Myocyte (in vitro differentiated cells): ENCODE results near the gene ZNF526. TPM values are rescaled to one million over a fixed set of nuclear protein-coding genes. Genes with fewer than 3 reads are reported as not detected.
A peak's percentile ranks its signal among the peaks of the same experiment; 100 is the strongest.
"Not testable (repeated sequence)": the region's sequence is repeated elsewhere in the genome, so short reads cannot be mapped to it uniquely, and the experiment has no call there.

Source experiments
- DNase-seq: peaks from one replicate; pipeline ENCODE4 v3.0.0-alpha.2; 2012; ENCODE audit warnings: low read depth
- total RNA-seq: library from RNA; depleted of rRNA; stranded (reverse); fragments of >200 nt; gene quantifications from 2 replicates; pipeline ENCODE4 v1.2.3, GENCODE V29; 2014

Gene ZNF526
- total RNA-seq, 1 donor from 2014 or later = 6.6 TPM

GRCh38 chr19:42257842-42258241 is 37.7 kb downstream of the ZNF526 start:
- DNase-seq = not testable (repeated sequence)

GRCh38 chr19:42261763-42262162 is 41.7 kb downstream of the ZNF526 start:
- no peak for DNase-seq

GRCh38 chr19:42266105-42266504 is 46.0 kb downstream of the ZNF526 start:
- DNase-seq = not testable (repeated sequence)

GRCh38 chr19:42266928-42267603 is 47.0 kb downstream of the ZNF526 start:
- not testable (repeated sequence) for DNase-seq

- DNase-seq = no peak
Observed at GRCh38 chr19:42267644-42268141, 47.6 kb downstream of the ZNF526 start.

DNA sequence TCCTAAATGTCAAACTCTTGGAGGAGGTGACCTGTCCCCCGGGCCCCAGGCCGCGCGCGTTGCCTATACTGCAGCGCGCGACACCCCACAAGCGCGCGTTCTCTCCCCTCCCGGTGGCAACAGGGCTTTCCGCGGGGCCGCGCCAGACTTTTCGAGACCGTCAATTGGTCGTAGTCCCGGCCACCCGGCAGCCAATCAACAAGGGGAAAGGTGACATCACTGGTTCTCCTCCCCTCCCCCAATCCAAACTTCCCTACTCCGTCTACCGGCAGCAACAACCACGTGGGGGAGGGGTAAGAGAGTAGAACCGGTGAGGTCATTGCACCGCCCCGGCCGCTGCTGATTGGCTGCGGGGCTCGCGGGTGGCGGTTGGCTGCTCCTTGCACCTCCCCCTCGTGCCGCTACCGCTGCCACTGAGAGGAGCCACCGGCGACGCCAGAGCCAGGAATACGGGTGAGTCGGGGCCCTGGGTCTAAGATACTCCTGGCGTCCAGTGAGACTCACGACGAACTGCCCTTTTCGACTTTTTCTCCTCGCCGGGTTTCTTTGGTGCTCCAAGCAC is 48.1 kb downstream of the ZNF526 start:
- peak; percentile 99 for DNase-seq

DNA sequence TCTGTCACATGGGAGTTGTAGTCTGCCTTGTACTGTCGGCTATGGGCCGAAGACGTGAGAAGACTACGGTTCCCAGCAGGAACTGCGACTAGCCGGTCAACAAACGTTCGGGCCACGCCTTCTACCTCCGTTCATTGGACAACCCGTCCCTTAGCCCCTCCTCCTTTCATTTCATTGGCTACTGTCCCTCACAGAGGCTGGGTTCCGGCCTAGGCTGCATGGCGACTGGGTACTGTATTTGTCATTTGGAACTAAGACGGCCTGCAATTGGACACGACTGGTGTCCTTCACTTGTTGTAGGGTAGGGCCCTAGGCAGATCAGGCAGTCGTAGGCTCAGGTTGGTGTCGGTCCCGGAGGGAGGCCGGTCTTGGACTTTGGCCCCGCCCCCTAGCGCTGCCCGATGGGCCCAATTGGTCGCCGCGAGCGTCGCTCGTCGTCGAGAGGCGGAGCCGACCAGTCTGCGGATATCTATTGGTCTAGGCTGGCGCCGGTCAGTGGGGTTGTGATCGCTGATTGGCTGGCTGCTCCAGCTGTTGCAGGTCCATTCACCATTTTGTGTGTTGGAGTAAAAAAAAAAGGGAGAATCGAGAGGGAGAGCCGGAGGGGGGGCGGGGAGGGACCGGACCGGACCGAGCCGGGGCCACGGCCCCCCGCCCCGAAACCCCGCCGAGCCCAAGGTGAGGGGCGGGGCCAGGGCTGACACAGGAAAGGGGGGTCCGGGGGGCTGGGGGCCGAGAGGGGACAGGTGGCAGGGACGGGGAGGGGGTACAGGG is 48.8 kb downstream of the ZNF526 start, which contains the start of gene CIC:
Gene CIC, plus strand, starts transcription at position 549 of the 774 bp plus-strand sequence. CDS start 2,532 bp downstream, outside the sequence.
- DNase-seq = peak; percentile 100

DNA sequence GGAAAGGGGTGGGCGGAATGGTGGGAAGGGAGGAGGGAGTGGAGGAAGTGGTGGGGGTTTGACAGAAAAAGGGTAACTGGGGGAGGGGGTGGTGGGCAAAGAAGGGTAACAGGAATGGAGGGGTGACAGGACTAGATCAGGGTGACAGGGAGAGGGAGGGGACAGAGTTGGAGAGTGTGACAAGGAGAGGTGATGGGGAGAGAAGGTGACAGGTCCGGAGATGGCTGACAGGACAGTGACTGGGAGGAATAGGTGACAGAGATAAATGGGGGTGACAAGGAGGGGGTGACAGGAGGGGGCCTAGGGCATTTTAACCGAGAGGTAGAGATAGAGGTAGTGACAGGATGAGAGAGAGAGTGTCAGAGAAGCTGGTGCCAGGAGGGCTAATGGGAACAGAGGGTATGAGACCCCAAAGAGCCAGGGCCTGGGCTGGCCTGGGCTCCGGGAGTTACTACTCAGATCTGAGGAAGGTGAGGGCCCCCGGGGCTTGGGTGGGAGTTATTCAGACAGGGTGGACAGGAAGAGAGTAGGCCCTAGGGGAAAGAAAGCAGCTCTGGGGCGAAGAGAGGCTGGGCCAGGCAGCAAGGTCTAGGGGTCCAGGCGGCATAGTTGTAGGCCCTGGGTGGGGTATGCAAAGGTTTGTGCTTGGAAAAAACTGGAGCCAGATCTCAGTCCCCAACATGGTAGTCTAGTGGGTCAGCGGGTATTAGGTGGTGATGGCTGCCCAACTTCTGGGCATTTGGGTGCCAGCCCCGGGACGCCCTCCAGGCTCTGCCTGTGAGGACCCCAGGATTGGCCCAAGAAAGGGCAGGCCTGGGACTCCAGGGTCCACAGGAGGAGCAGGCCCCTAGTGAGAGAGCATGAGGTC is 49.6 kb downstream of the ZNF526 start:
- peak; percentile 11 for DNase-seq

DNA sequence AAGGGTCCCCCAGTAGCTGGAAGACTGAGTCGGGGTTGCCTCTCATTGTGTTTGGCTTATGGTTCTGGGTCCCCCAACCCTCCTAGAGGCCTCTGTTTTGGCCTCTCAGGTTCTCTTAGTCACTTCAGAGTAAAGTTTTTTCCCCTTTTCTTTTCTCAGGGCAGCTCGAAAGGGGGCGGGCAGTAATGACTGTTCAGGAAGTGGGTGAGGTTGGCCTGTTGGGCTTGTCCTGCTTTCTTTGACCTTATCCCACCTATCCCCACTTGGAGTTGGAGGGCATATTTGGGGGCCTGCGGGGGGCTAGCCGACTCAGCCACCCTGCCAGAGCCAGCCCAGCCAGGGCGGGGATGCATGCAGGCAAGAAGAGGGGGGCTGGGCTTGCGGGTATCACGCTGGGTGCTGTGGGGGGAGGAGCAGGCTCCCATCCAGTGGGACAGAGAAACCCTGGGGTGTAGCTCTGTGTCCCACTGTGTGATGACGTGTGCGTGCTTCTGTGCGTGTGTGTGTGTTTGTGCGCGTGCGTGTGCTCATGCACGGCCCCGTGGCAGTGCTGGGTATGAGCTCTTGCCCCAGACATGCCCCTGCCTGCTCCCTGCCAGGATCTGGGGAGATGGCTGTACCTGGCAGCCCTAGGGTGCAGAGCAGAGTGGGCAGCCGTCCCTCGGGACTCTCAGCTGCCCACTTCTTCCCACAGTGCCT is 50.4 kb downstream of the ZNF526 start:
- peak; percentile 79 for DNase-seq

DNA sequence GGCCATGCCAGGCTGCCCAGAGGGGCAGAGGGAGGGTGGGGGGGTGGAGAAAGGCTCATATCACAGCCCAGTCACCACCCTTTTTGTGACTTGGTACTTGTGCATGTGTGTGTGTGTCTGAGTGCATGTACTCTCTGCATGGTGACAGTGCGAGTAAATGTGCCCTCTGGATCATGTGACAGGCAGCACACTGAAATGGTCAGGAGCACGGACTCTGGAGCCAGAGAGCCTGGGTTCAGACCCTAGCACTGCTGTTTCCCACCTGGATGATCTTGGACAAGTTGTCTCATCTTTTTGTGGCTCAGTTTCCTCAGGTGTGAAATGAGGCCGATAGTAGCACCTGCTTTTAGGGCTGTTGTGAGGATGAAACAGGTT is 50.9 kb downstream of the ZNF526 start:
- DNase-seq = no peak

DNA sequence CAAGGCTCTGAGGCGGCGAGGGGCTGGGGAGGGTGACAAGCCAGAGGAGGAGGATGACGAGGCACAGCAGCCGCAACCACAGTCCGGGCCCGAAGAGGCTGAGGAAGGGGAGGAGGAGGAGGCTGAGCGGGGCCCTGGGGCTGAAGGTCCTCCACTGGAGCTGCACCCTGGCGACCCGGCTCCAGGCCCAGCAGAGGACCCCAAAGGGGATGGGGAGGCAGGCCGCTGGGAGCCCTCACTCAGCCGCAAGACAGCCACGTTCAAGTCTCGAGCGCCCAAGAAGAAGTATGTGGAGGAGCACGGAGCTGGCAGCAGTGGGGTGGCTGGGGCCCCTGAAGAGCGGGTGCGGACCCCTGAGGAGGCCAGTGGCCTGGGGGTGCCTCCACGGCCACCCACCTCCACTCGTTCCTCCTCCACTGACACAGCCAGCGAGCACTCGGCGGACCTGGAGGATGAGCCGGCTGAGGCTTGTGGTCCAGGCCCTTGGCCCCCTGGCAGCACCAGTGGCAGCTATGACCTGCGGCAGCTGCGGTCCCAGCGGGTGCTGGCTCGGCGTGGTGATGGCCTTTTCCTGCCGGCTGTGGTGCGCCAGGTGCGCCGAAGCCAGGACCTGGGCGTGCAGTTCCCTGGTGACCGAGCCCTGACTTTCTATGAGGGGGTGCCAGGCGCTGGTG is 51.9 kb downstream of the ZNF526 start:
- no peak for DNase-seq

DNA sequence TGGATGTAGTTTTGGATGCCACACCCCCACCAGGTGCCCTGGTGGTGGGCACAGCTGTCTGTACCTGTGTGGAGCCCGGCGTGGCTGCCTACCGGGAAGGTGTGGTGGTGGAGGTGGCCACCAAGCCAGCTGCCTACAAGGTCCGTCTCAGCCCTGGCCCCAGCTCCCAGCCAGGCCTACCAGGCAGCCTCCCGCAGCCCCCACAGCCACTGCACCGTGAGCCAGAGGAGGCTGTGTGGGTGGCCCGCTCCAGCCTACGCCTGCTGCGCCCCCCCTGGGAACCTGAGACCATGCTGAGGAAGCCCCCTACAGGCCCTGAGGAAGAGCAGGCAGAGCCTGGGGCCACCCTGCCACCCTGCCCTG is 52.4 kb downstream of the ZNF526 start:
- no peak for DNase-seq

DNA sequence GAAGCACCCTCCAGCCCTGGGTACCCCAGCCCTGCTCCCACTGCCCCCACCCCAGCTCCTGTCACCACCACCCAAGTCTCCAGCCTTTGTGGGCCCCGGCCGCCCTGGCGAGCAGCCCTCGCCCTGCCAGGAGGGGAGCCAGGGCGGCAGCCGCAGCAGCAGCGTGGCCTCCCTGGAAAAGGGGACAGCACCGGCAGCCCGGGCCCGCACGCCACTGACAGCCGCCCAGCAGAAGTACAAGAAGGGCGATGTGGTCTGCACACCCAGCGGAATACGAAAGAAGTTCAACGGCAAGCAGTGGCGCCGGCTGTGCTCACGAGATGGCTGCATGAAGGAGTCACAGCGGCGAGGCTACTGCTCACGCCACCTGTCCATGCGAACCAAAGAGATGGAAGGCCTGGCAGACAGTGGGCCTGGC is 52.9 kb downstream of the ZNF526 start:
- no peak for DNase-seq

DNA sequence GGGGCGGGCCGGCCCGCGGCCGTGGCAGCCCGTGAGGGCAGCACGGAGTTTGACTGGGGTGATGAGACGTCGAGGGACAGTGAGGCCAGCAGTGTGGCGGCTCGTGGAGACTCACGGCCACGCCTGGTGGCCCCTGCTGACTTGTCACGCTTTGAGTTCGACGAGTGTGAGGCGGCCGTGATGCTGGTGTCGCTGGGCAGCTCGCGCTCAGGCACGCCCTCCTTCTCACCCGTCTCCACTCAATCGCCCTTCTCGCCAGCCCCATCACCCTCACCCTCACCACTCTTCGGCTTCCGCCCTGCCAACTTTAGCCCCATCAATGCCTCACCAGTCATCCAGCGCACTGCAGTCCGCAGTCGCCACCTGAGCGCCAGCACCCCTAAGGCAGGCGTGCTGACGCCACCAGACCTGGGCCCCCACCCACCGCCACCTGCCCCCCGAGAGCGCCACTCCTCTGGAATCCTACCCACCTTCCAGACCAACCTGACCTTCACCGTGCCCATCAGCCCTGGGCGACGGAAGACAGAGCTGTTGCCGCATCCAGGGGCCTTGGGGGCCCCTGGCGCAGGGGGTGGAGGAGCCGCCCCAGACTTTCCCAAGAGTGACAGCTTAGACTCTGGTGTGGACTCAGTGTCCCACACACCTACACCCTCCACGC is 53.4 kb downstream of the ZNF526 start:
- no peak for DNase-seq

GRCh38 chr19:42274065-42274682 is 54.1 kb downstream of the ZNF526 start:
- DNase-seq = no peak

- peak; percentile 12 for DNase-seq
Observed at GRCh38 chr19:42275103-42275502, 55.0 kb downstream of the ZNF526 start.

GRCh38 chr19:42275517-42275916 is 55.4 kb downstream of the ZNF526 start:
- DNase-seq = no peak

DNA sequence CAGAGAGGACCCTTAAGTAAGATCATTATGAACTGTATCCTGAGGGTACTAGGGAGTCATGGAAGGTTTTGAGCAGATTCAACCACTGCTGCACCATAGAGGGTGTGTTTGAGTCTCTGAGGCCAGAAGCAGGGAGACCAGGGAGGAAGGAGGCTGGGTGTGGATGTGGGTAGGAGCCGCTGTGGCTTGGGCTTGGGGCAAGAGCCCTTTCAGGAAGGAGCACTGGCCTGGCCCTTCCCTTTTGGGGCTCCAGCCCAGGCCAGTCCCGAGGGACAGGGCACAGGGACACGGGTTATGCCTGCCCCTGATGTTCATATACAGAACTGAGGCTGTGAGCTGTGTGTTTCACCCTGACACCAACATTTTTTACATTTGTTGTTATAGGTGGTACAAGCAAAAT is 56.2 kb downstream of the ZNF526 start:
- peak; percentile 25 for DNase-seq

DNA sequence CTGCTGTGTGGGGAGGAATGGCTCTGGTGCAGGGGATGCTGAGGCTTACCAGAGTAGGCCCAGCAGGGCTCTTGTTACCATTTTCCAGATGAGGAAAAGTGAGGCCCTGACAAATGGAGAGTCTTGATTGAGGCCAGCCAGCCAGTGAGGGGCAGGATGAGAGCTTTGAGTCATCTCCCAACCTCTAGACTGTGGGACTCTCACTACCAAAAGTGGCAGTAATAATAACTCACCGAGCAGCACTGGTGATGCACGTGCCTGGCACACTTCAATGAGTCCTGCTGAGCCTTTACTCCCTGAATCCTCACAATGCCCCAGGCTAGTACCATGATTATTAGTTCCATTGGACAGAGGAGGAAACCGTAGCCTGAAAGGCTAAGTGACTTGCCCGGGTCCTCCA is 56.7 kb downstream of the ZNF526 start:
- DNase-seq = peak; percentile 32
